IPS DF 4.7 (cell line): ENCODE measurements around the gene TAOK1.
"Not testable (repeated sequence)": the region's sequence is repeated elsewhere in the genome, so short reads cannot be mapped to it uniquely, and the experiment has no call there.

ENCODE experiments used
- DNase-seq: peaks from one replicate; pipeline ENCODE4 v3.0.0-alpha.2; 2013; ENCODE audit warnings: low spot score; ENCODE audit errors: extremely low read depth

TAOK1 gene

DNA sequence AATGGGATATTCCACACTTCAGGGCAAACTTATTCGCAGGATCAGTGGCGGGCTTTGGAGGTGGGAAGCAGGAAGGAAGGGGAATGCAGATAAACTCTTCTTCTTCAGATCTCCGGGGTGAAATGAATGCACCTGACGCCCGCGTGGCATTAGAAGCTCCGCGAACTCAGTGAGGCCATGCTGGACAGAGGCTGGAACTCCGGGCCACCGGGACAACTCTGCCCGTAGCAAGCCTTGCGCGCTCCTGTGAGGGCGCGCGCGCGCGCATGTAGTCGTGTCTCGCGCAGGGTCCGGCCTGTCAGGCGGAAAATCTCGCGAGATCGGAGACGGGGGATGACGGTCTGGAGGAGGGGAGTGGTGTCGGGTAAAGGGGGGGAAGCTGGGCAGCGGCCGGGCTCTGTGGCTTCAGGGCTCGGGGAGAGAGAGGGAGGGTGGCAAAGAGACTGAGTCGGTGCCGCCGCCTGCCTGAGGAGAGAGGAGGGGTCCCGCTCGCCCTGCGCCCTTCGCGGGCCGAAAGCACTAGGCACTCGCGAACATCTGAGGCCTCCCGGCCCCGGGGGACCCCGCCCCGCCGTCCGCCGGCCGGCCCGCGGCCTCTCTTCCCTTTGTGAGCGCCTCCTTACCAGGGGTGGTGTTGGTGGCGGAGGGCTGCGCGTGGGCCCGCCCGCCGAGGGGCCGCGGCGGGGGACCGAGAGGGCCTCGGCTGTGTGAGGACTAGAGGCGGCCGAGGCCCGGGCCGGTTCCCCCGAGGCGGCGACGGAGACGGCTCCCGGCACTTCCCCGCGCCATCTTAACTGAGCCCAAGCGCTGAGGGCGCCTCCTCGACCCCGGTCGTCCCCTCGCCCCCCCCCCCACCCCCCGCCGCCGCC, at the start of gene TAOK1:
Gene TAOK1, plus strand, starts transcription at position 382 of the 869 bp plus-strand sequence. CDS start 61,186 bp downstream, outside the sequence.
- peak; percentile 84 for DNase-seq

- no peak for DNase-seq
Observed at GRCh38 chr17:29341726-29342125, 48.4 kb upstream of the TAOK1 start.

- no peak for DNase-seq
Observed at GRCh38 chr17:29342158-29342765, 47.9 kb upstream of the TAOK1 start.

GRCh38 chr17:29344201-29344856, 45.8 kb upstream of the TAOK1 start:
- DNase-seq: no peak

- no peak for DNase-seq
Observed at GRCh38 chr17:29345066-29345465, 45.1 kb upstream of the TAOK1 start.

- DNase-seq: not testable (repeated sequence)
Observed at GRCh38 chr17:29345470-29345869, 44.7 kb upstream of the TAOK1 start.

DNA sequence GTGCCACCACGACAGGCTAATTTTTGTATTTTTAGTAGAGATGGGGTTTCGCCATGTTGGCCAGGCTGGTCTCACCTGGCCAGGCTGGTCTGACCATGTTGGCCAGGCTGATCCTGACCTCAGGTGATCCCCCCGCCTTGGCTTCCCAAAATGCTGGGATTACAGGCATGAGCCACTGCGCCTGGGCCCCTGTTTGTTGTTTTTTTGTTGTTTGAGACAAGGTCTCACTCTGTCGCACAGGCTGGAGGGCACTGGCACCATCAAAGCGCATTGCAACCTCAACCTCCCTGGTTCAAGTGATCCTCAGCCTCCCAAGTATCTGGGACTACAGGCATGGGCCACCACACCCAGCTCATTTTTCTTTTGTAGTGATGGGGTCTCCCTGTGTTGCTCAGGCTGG, 43.7 kb upstream of the TAOK1 start:
- DNase-seq: no peak

- DNase-seq: no peak
Observed at GRCh38 chr17:29347831-29348629, 42.1 kb upstream of the TAOK1 start.

- DNase-seq: no peak
Observed at GRCh38 chr17:29349409-29349808, 40.8 kb upstream of the TAOK1 start.

- DNase-seq: no peak
Observed at GRCh38 chr17:29352146-29352545, 38.0 kb upstream of the TAOK1 start.

DNA sequence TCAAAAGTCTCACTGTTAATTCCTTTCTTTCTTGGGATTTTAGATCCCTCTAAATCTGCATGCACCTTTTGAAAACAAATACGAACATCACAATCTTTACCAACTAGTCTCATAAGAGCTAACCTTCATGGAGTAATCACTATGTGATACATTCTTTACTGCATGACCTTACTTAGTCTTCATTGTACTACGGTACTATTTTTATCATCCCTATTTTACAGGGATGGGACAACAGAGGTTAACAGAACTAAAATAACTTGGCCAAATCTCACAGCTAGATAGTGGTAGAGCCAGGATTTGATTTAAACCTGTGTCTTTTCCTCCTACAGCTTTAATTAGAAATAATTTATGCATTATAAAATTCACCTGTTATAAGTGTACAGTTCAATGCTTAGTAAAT, 32.9 kb upstream of the TAOK1 start:
- no peak for DNase-seq

GRCh38 chr17:29357821-29358232, 32.3 kb upstream of the TAOK1 start:
- no peak for DNase-seq

DNA sequence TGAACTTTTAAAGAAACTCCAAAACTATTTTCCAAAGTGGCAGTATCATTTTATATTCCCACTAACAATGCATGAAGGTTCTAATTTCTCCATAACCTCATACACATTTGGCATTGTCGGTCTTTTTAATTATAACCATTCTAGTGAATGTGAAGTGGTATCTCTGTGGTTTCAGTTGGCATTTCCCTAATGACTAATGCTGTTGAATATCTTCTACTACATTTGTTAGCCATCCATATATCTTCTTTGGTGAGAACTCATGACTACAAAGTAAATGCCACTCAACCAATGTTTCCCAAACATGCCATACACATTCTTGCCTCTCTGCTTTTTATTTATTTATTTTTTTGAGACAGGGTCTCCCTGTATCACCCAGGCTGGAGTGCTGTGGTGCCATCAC, 31.7 kb upstream of the TAOK1 start:
- no peak for DNase-seq

GRCh38 chr17:29359777-29360176, 30.4 kb upstream of the TAOK1 start:
- no peak for DNase-seq

- DNase-seq: no peak
Observed at GRCh38 chr17:29363716-29364115, 26.4 kb upstream of the TAOK1 start.

- no peak for DNase-seq
Observed at GRCh38 chr17:29364691-29365090, 25.5 kb upstream of the TAOK1 start.

DNA sequence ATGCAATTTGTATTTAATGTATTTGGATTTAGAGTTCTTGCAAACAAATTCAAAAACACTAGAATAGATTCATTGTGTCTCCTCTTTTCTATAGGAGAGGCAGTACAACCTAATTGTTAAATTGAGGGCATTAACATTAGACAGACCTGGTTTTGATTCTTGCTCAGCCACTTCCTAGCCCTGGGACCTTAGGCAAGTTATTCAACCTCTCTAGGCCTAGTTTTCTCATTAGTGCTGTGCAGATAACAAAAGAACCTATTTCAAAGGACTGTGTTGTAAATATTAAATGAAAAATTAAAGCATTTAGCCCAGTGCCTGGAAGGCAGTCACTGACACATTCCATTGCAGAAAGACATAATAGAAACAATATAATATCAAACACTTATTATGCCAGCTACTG, 22.0 kb upstream of the TAOK1 start:
- no peak for DNase-seq

DNA sequence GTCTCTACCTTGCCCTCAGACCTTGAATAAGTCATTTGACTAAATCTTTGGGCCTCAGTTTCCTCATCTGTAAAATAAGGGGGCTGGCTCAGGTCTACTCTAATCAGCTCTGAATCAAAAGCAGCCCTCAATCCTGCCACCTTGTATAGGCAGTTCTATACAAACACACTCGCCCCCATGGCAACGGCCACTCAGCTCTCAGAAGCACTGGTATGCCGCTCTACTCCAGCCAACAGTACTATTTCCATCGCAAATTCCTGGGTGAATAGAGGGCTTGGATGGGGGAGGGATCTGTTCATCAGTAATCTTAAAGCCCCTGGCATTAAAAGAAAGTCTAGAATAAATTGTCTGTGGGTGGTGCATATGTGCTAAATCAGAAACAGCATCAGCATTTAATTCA, 21.2 kb upstream of the TAOK1 start:
- no peak for DNase-seq

- DNase-seq: peak; percentile 68
Observed at GRCh38 chr17:29369831-29370735, 20.1 kb upstream of the TAOK1 start.

DNA sequence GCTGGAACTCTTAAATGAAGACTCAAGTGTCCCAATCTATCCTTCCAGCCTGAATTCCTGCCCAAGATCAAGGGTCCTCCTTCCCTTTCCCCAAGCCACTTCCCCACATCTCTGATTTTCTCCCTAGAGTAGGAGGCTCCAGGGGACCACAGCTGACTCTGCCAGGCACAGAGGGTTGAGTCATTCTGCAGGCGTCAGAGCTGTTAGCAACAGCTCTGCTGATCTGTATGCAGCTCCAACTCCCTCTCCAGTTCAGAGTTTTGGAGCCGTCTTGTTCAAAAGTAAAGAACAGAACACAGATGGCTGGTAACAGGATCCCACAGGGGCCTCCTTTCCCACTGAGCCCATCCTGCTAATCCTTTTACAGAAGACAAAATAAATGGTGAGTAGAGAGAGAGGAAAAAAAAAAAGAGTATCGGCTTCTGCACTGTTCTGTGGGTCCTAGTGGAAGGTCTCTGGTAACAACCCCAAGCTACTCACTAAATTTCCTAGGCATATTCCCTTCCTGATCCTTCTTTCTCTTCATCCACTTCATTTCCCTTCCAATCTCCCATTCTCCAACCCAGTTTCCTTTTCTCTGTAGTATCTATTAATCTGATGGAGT, 13.4 kb upstream of the TAOK1 start:
- no peak for DNase-seq
